Activated naive CD8-positive, alpha-beta T cell (primary cell): ENCODE measurements around the gene WDR45B.

Source experiments
- H3K27ac Mint-ChIP-seq: one replicate; pipeline ENCODE4 v1.8.0; 2021; ENCODE audit warnings: mixed read lengths
- H3K27me3 Mint-ChIP-seq: one replicate; pipeline ENCODE4 v1.8.0; 2021; ENCODE audit warnings: mixed read lengths
- H3K36me3 Mint-ChIP-seq: one replicate; pipeline ENCODE4 v1.8.0; 2021; ENCODE audit warnings: mixed read lengths
- H3K4me1 Mint-ChIP-seq: one replicate; pipeline ENCODE4 v1.8.0; 2021; ENCODE audit warnings: low read depth, mixed read lengths
- H3K4me3 Mint-ChIP-seq: one replicate; pipeline ENCODE4 v1.8.0; 2021; ENCODE audit warnings: mild to moderate bottlenecking, mixed read lengths
- H3K9me3 Mint-ChIP-seq: one replicate; pipeline ENCODE4 v1.8.0; 2021; ENCODE audit warnings: low read depth, mixed read lengths

Gene WDR45B

GRCh38 chr17:82596837-82597672, 51.2 kb downstream of the WDR45B start:
- Mint-ChIP-seq H3K9me3 (no peaks in the 10 kb centered on the region), H3K4me3 (no peak overlapping the region), H3K27ac (no peak overlapping the region), H3K36me3 (no peaks in the 10 kb centered on the region), H3K27me3 (no peaks in the 10 kb centered on the region), H3K4me1 (peaks cover 32% of the 10 kb centered on the region)

GRCh38 chr17:82596296-82596695, 51.9 kb downstream of the WDR45B start:
- Mint-ChIP-seq H3K27me3 (no peaks in the 10 kb centered on the region), H3K9me3 (no peaks in the 10 kb centered on the region), H3K4me3 (no peak overlapping the region), H3K36me3 (no peaks in the 10 kb centered on the region), H3K4me1 (peaks cover 36% of the 10 kb centered on the region), H3K27ac (no peak overlapping the region)

GRCh38 chr17:82595893-82596292, 52.4 kb downstream of the WDR45B start:
- Mint-ChIP-seq H3K4me1 (peaks cover 36% of the 10 kb centered on the region), H3K27ac (no peak overlapping the region), H3K27me3 (no peaks in the 10 kb centered on the region), H3K4me3 (no peak overlapping the region), H3K9me3 (no peaks in the 10 kb centered on the region), H3K36me3 (no peaks in the 10 kb centered on the region)

GRCh38 chr17:82594571-82594970, 53.7 kb downstream of the WDR45B start:
- Mint-ChIP-seq H3K27ac (peak overlapping the region; percentile 41), H3K9me3 (no peaks in the 10 kb centered on the region)

GRCh38 chr17:82593590-82594087, 54.6 kb downstream of the WDR45B start:
- Mint-ChIP-seq H3K27me3 (no peaks in the 10 kb centered on the region), H3K9me3 (no peaks in the 10 kb centered on the region), H3K4me3 (peak overlapping the region; percentile 79), H3K4me1 (peaks cover 41% of the 10 kb centered on the region), H3K27ac (peak overlapping the region; percentile 86), H3K36me3 (no peaks in the 10 kb centered on the region)

More at GRCh38 chr17:82594571-82594970, 53.7 kb downstream of the WDR45B start:
- Mint-ChIP-seq H3K4me1 (peaks cover 39% of the 10 kb centered on the region), H3K4me3 (peak overlapping the region; percentile 79), H3K27me3 (no peaks in the 10 kb centered on the region), H3K36me3 (no peaks in the 10 kb centered on the region)

- H3K36me3 Mint-ChIP-seq, result no peaks in the 10 kb centered on the region
- H3K27me3 Mint-ChIP-seq, result no peaks in the 10 kb centered on the region
Observed at GRCh38 chr17:82592767-82593589, 55.3 kb downstream of the WDR45B start.

GRCh38 chr17:82592289-82592766, 55.9 kb downstream of the WDR45B start:
- peak overlapping the region; percentile 86 for H3K27ac Mint-ChIP-seq
- H3K4me1 Mint-ChIP-seq, result peaks cover 43% of the 10 kb centered on the region
- H3K27me3 Mint-ChIP-seq, result no peaks in the 10 kb centered on the region
- no peaks in the 10 kb centered on the region for H3K36me3 Mint-ChIP-seq
- no peaks in the 10 kb centered on the region for H3K9me3 Mint-ChIP-seq
- H3K4me3 Mint-ChIP-seq, result peak overlapping the region; percentile 79

More at GRCh38 chr17:82592767-82593589, 55.3 kb downstream of the WDR45B start:
- Mint-ChIP-seq H3K4me3 (peak overlapping the region; percentile 79), H3K4me1 (peaks cover 43% of the 10 kb centered on the region), H3K27ac (peak overlapping the region; percentile 86), H3K9me3 (no peaks in the 10 kb centered on the region)

- peaks cover 46% of the 10 kb centered on the region for H3K4me1 Mint-ChIP-seq
- peak overlapping the region; percentile 77 for H3K27ac Mint-ChIP-seq
- no peaks in the 10 kb centered on the region for H3K9me3 Mint-ChIP-seq
- H3K36me3 Mint-ChIP-seq, result peaks cover 2% of the 10 kb centered on the region
- no peaks in the 10 kb centered on the region for H3K27me3 Mint-ChIP-seq
- H3K4me3 Mint-ChIP-seq, result no peak overlapping the region
Observed at GRCh38 chr17:82590881-82591539, 57.2 kb downstream of the WDR45B start.

GRCh38 chr17:82590216-82590615, 58.0 kb downstream of the WDR45B start:
- Mint-ChIP-seq H3K4me3 (no peak overlapping the region), H3K36me3 (peaks cover 2% of the 10 kb centered on the region), H3K9me3 (no peaks in the 10 kb centered on the region), H3K4me1 (peaks cover 46% of the 10 kb centered on the region), H3K27me3 (no peaks in the 10 kb centered on the region), H3K27ac (peak overlapping the region; percentile 29)

- H3K27me3 Mint-ChIP-seq, result no peaks in the 10 kb centered on the region
- H3K27ac Mint-ChIP-seq, result peak overlapping the region; percentile 29
- H3K36me3 Mint-ChIP-seq, result peaks cover 2% of the 10 kb centered on the region
- peaks cover 42% of the 10 kb centered on the region for H3K4me1 Mint-ChIP-seq
- H3K4me3 Mint-ChIP-seq, result no peak overlapping the region
- H3K9me3 Mint-ChIP-seq, result no peaks in the 10 kb centered on the region
Observed at GRCh38 chr17:82589851-82590180, 58.4 kb downstream of the WDR45B start.

GRCh38 chr17:82588266-82589175, 59.7 kb downstream of the WDR45B start:
- peaks cover 2% of the 10 kb centered on the region for H3K36me3 Mint-ChIP-seq

GRCh38 chr17:82587234-82588086, 60.8 kb downstream of the WDR45B start:
- Mint-ChIP-seq H3K36me3 (peaks cover 2% of the 10 kb centered on the region), H3K27me3 (no peaks in the 10 kb centered on the region), H3K9me3 (no peaks in the 10 kb centered on the region), H3K27ac (peak overlapping the region; percentile 61), H3K4me1 (peaks cover 20% of the 10 kb centered on the region), H3K4me3 (no peak overlapping the region)

More at GRCh38 chr17:82588266-82589175, 59.7 kb downstream of the WDR45B start:
- H3K4me3 Mint-ChIP-seq, result no peak overlapping the region
- H3K9me3 Mint-ChIP-seq, result no peaks in the 10 kb centered on the region
- no peak overlapping the region for H3K27ac Mint-ChIP-seq
- peaks cover 30% of the 10 kb centered on the region for H3K4me1 Mint-ChIP-seq
- H3K27me3 Mint-ChIP-seq, result no peaks in the 10 kb centered on the region

GRCh38 chr17:82586576-82587233, 61.5 kb downstream of the WDR45B start:
- Mint-ChIP-seq H3K27ac (peak overlapping the region; percentile 61), H3K9me3 (no peaks in the 10 kb centered on the region), H3K36me3 (peaks cover 2% of the 10 kb centered on the region)

More at GRCh38 chr17:82586576-82587233, 61.5 kb downstream of the WDR45B start:
- peaks cover 14% of the 10 kb centered on the region for H3K4me1 Mint-ChIP-seq
- no peaks in the 10 kb centered on the region for H3K27me3 Mint-ChIP-seq
- no peak overlapping the region for H3K4me3 Mint-ChIP-seq
